ENCODE measurements around the gene OOSP4A.

Gene OOSP4A

GRCh38 chr11:59963733-59964132 lies at the start of gene OOSP4A:
Gene OOSP4A, plus strand, starts transcription at chr11:59964033. Its CDS starts 0 bp downstream, at chr11:59964033.
- Histone ChIP-seq H3K4me3 (no peak within 1 kb of the TSS), H3K36me3 (ENCODE audit: insufficient read depth, low read length) (no peaks in the 10 kb centered on the region), H3K9me3 (ENCODE audit: low read depth, low read length) (no peaks in the 10 kb centered on the region), H3K9ac (ENCODE audit: insufficient read length) (no peak within 1 kb of the TSS), H3K27ac (no peak within 1 kb of the TSS)
- TF ChIP-seq POLR2AphosphoS5 (IDR thresholded peaks at IDR 0.05; ENCODE audit: borderline replicate concordance, low read depth, low read length) (no peak), FOXP2 (optimal IDR thresholded peaks at IDR 0.05; ENCODE audit: control extremely low read depth, extremely low read length, insufficient read depth) (no peak), EZH2 (IDR thresholded peaks at IDR 0.05) (no peak)
- no peak for DNase-seq (ENCODE audit: low read depth, low spot score)

GRCh38 chr11:59918480-59918879 lies 45.4 kb upstream of the OOSP4A start:
- TF ChIP-seq POLR2AphosphoS5 (IDR thresholded peaks at IDR 0.05; ENCODE audit: borderline replicate concordance, low read depth, low read length) (no peak), FOXP2 (optimal IDR thresholded peaks at IDR 0.05; ENCODE audit: control extremely low read depth, extremely low read length, insufficient read depth) (no peak), EZH2 (IDR thresholded peaks at IDR 0.05) (no peak)
- no peaks in the 10 kb centered on the region for H3K36me3 ChIP-seq (ENCODE audit: insufficient read depth, low read length)
- no peak overlapping the region for H3K4me3 ChIP-seq
- DNase-seq (ENCODE audit: low read depth, low spot score), result no peak
- no peak overlapping the region for H3K27ac ChIP-seq
- no peaks in the 10 kb centered on the region for H3K9me3 ChIP-seq (ENCODE audit: low read depth, low read length)
- no peak overlapping the region for H3K9ac ChIP-seq (ENCODE audit: insufficient read length)

GRCh38 chr11:59918987-59919589 lies 44.7 kb upstream of the OOSP4A start:
- no peak overlapping the region for H3K27ac ChIP-seq
- no peak overlapping the region for H3K9ac ChIP-seq (ENCODE audit: insufficient read length)
- H3K36me3 ChIP-seq (ENCODE audit: insufficient read depth, low read length), result no peaks in the 10 kb centered on the region
- no peaks in the 10 kb centered on the region for H3K9me3 ChIP-seq (ENCODE audit: low read depth, low read length)
- no peak overlapping the region for H3K4me3 ChIP-seq
- no peak for DNase-seq (ENCODE audit: low read depth, low spot score)
- TF ChIP-seq POLR2AphosphoS5 (IDR thresholded peaks at IDR 0.05; ENCODE audit: borderline replicate concordance, low read depth, low read length) (no peak), EZH2 (IDR thresholded peaks at IDR 0.05) (no peak), FOXP2 (optimal IDR thresholded peaks at IDR 0.05; ENCODE audit: control extremely low read depth, extremely low read length, insufficient read depth) (no peak)

GRCh38 chr11:59923813-59924212 lies 40.0 kb upstream of the OOSP4A start:
- no peaks in the 10 kb centered on the region for H3K9me3 ChIP-seq (ENCODE audit: low read depth, low read length)
- no peak overlapping the region for H3K9ac ChIP-seq (ENCODE audit: insufficient read length)
- TF ChIP-seq EZH2 (IDR thresholded peaks at IDR 0.05) (no peak), FOXP2 (optimal IDR thresholded peaks at IDR 0.05; ENCODE audit: control extremely low read depth, extremely low read length, insufficient read depth) (no peak), POLR2AphosphoS5 (IDR thresholded peaks at IDR 0.05; ENCODE audit: borderline replicate concordance, low read depth, low read length) (no peak)
- H3K27ac ChIP-seq, result no peak overlapping the region
- no peaks in the 10 kb centered on the region for H3K36me3 ChIP-seq (ENCODE audit: insufficient read depth, low read length)
- H3K4me3 ChIP-seq, result no peak overlapping the region
- no peak for DNase-seq (ENCODE audit: low read depth, low spot score)

- H3K9ac ChIP-seq (ENCODE audit: insufficient read length), result no peak overlapping the region
- H3K9me3 ChIP-seq (ENCODE audit: low read depth, low read length), result no peaks in the 10 kb centered on the region
- no peaks in the 10 kb centered on the region for H3K36me3 ChIP-seq (ENCODE audit: insufficient read depth, low read length)
- H3K27ac ChIP-seq, result no peak overlapping the region
- DNase-seq (ENCODE audit: low read depth, low spot score), result no peak
- TF ChIP-seq EZH2 (IDR thresholded peaks at IDR 0.05) (no peak), POLR2AphosphoS5 (IDR thresholded peaks at IDR 0.05; ENCODE audit: borderline replicate concordance, low read depth, low read length) (no peak), FOXP2 (optimal IDR thresholded peaks at IDR 0.05; ENCODE audit: control extremely low read depth, extremely low read length, insufficient read depth) (no peak)
- no peak overlapping the region for H3K4me3 ChIP-seq
Measured at GRCh38 chr11:59931688-59932087, 32.1 kb upstream of the OOSP4A start.

- no peak within 1 kb of the TSS for H3K27ac ChIP-seq
- no peak for DNase-seq (ENCODE audit: low read depth, low spot score)
- H3K4me3 ChIP-seq, result no peak within 1 kb of the TSS
- TF ChIP-seq POLR2AphosphoS5 (IDR thresholded peaks at IDR 0.05; ENCODE audit: borderline replicate concordance, low read depth, low read length), result no peak
- TF ChIP-seq FOXP2 (optimal IDR thresholded peaks at IDR 0.05; ENCODE audit: control extremely low read depth, extremely low read length, insufficient read depth), result no peak
- TF ChIP-seq EZH2 (IDR thresholded peaks at IDR 0.05), result no peak
- H3K36me3 ChIP-seq (ENCODE audit: insufficient read depth, low read length), result no peaks in the 10 kb centered on the region
- no peak within 1 kb of the TSS for H3K9ac ChIP-seq (ENCODE audit: insufficient read length)
- H3K9me3 ChIP-seq (ENCODE audit: low read depth, low read length), result no peaks in the 10 kb centered on the region
Measured at GRCh38 chr11:59938132-59938531, 25.7 kb upstream of the OOSP4A start, which contains the start of gene OOSP1. Gene OOSP1, plus strand, starts transcription at chr11:59938432. Its CDS starts 23 bp downstream, at chr11:59938455.

- H3K9ac ChIP-seq (ENCODE audit: insufficient read length), result no peak overlapping the region
- H3K36me3 ChIP-seq (ENCODE audit: insufficient read depth, low read length), result no peaks in the 10 kb centered on the region
- TF ChIP-seq FOXP2 (optimal IDR thresholded peaks at IDR 0.05; ENCODE audit: control extremely low read depth, extremely low read length, insufficient read depth) (no peak), EZH2 (IDR thresholded peaks at IDR 0.05) (no peak), POLR2AphosphoS5 (IDR thresholded peaks at IDR 0.05; ENCODE audit: borderline replicate concordance, low read depth, low read length) (no peak)
- no peaks in the 10 kb centered on the region for H3K9me3 ChIP-seq (ENCODE audit: low read depth, low read length)
- no peak overlapping the region for H3K4me3 ChIP-seq
- H3K27ac ChIP-seq, result no peak overlapping the region
- no peak for DNase-seq (ENCODE audit: low read depth, low spot score)
Measured at GRCh38 chr11:59938718-59939117, 25.1 kb upstream of the OOSP4A start.

- no peaks in the 10 kb centered on the region for H3K9me3 ChIP-seq (ENCODE audit: low read depth, low read length)
- no peak for DNase-seq (ENCODE audit: low read depth, low spot score)
- no peak overlapping the region for H3K9ac ChIP-seq (ENCODE audit: insufficient read length)
Measured at GRCh38 chr11:59939482-59939881, 24.4 kb upstream of the OOSP4A start.

GRCh38 chr11:59941091-59941490 lies 22.7 kb upstream of the OOSP4A start:
- H3K4me3 ChIP-seq, result no peak overlapping the region
- H3K9ac ChIP-seq (ENCODE audit: insufficient read length), result no peak overlapping the region
- H3K27ac ChIP-seq, result no peak overlapping the region
- no peaks in the 10 kb centered on the region for H3K9me3 ChIP-seq (ENCODE audit: low read depth, low read length)
- TF ChIP-seq EZH2 (IDR thresholded peaks at IDR 0.05), result no peak
- no peaks in the 10 kb centered on the region for H3K36me3 ChIP-seq (ENCODE audit: insufficient read depth, low read length)
- no peak for DNase-seq (ENCODE audit: low read depth, low spot score)

More at GRCh38 chr11:59939482-59939881, 24.4 kb upstream of the OOSP4A start:
- no peak for TF ChIP-seq FOXP2 (optimal IDR thresholded peaks at IDR 0.05; ENCODE audit: control extremely low read depth, extremely low read length, insufficient read depth)
- no peak for TF ChIP-seq POLR2AphosphoS5 (IDR thresholded peaks at IDR 0.05; ENCODE audit: borderline replicate concordance, low read depth, low read length)
- TF ChIP-seq EZH2 (IDR thresholded peaks at IDR 0.05), result no peak
- H3K27ac ChIP-seq, result no peak overlapping the region
- H3K4me3 ChIP-seq, result no peak overlapping the region
- H3K36me3 ChIP-seq (ENCODE audit: insufficient read depth, low read length), result no peaks in the 10 kb centered on the region

Measured in SK-N-MC (cell line).